GM21717 (cell line): ENCODE data around the gene SPTY2D1.

Experiments used
- ATAC-seq: cut with Tn5 transposase; IDR thresholded peaks from one replicate; pipeline ENCODE4 v1.9.1; 2021; ENCODE audit warnings: mild to moderate bottlenecking, moderate library complexity; ENCODE audit not compliant: unreplicated experiment

Gene SPTY2D1

DNA sequence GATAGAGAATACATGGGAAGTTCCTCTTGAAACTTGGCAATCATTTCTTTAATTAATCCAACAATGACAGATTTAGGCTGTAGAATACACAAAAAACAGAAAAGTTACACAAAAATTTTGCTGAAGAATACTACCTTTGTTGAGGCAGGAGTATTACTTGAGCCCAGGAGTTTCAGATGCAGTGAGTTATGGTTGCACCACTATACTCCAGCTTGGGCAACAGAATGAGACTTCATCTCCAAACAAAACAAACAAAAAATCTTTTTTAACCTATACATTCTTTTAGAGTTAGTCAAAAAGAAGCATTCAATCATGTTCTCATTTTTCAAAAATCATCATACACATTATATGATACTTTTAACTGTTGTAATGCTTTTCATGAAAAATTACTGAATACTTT lies 67.7 kb downstream of the SPTY2D1 start:
- ATAC-seq = no peak

DNA sequence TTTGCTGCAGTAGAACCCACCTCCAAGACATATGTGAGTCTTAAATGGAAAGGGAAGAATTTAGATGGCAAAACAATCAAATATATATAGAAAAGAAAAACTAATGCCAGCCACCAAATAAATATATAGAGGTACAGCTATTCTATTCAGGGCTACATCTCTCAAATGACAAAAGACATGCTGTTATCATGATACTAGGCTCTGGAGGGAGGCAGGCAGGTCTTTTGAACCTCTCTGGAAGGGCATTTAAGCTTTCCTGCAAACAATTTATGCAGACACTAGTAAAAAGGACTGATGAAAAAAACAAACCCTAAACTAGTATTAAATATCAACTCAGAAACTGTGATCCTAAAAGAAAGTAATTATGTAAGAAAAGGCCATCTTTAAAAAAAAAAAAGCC lies 70.0 kb downstream of the SPTY2D1 start:
- ATAC-seq = no peak

DNA sequence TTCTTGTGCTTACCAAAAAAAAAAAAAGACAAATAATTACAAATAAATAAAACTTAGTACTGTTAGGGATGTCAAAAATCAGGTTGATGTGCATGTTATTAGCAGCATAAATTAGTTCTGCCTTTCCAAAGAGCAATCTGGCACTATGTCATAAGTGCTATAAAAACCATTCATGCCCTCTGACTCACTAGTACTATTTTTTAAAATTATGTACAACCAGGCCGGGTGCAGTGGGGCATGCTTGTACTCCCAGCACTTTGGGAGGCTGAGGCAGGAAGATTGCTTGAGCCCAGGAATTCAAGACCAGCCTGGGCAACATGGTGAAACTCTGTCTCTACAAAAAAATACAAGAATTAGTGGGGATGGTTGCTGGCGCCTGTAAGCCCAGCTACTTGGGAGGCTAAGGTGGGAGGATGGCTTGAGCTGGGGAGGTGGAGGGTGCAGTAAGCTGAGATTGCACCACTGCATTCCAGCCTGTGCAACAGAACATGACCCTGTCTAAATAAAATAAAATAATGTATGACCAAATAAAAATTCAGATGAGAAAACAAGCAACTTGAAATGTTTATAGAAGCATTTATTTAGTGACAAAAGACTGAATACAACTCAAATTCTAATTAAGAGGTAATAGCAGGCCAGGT lies 70.9 kb downstream of the SPTY2D1 start:
- ATAC-seq = no peak
